HCT116 (cell line): ENCODE data around the gene APOBEC3C. TPM values are rescaled to one million over a fixed set of nuclear protein-coding genes. Genes with fewer than 3 reads are reported as not detected.
"Not testable (repeated sequence)": the region's sequence is repeated elsewhere in the genome, so short reads cannot be mapped to it uniquely, and the experiment has no call there.

Experiments
- ATAC-seq: fragments of 200-7000 bp; cut with Tn5 transposase; 2 replicates; pipeline ENCODE4 v1.9.1; 2020; ENCODE audit warnings: mild to moderate bottlenecking, moderate library complexity
- BruUV-seq: library from RNA; stranded (reverse); fragments of 400-500 nt; replicated peaks from 2 replicates; lab custom pipeline; 2021; lab: Mats Ljungman, UMichigan
- CTCF ChIA-PET: fragments of 300-600 bp; sonication (Branson Sonifier 250); formaldehyde crosslinking; loops from one replicate; lab custom pipeline; 2021; ENCODE audit warnings: antibody characterized with exemption; lab: Charles Lee
- POLR2A ChIA-PET: fragments of 300-600, 350-600 bp; sonication (Branson Sonifier 250); formaldehyde crosslinking; loops from one replicate; lab custom pipeline; 2021; ENCODE audit warnings: antibody characterized with exemption; lab: Charles Lee
- RAD21 ChIA-PET, 2 experiments: fragments of 300-600 bp; sonication (Branson Sonifier 250); formaldehyde crosslinking; loops; one replicate each; lab custom pipeline; 2023; ENCODE audit warnings: low total read pairs in 2 of 2; ENCODE audit not compliant: uncharacterized antibody in 2 of 2, unreplicated experiment in 2 of 2, low non-redundant PET in 1 of 2; lab: Charles Lee
- DNase-seq: peaks from one replicate; pipeline ENCODE4 v3.0.0-alpha.2; 2010; ENCODE audit warnings: low read depth, low spot score
- H2AFZ ChIP-seq: fragments of 200-600 bp; shearing (Covaris generic), sonication (generic); 2 replicates; pipeline ENCODE4 v1.6.1; 2017; ENCODE audit warnings: low read depth, mixed run types, mixed read lengths, antibody characterized with exemption, low read length; ENCODE audit not compliant: poor library complexity, severe bottlenecking
- H3K27ac ChIP-seq: 2 replicates; pipeline ENCODE4 v1.5.1; 2012; ENCODE audit warnings: low read depth, low read length
- H3K27me3 ChIP-seq: fragments of 200-600 bp; sonication (generic); 2 replicates; pipeline ENCODE4 v1.6.1; 2016; ENCODE audit warnings: mixed run types, low read length, mixed read lengths; ENCODE audit not compliant: insufficient read depth
- H3K36me3 ChIP-seq, 2 experiments: fragments of 200-500 bp in 1 of 2; fragments of 200-600 bp in 1 of 2; sonication (Bioruptor generic) in 1 of 2; sonication (generic) in 1 of 2; 2 replicates each; pipeline versions ENCODE4 v1.5.1 to v1.6.1; 2014 to 2016; ENCODE audit warnings: low read length in 2 of 2, inconsistent platforms in 1 of 2, mixed read lengths in 1 of 2, mixed run types in 1 of 2; ENCODE audit not compliant: insufficient read depth in 2 of 2, control insufficient read depth in 1 of 2
- H3K4me1 ChIP-seq, 2 experiments: fragments of 200-600 bp in 1 of 2; sonication (generic) in 1 of 2; 2 replicates each; pipeline versions ENCODE4 v1.5.1 to v1.6.1; 2012 to 2017; ENCODE audit warnings: low read length in 2 of 2, inconsistent platforms in 1 of 2, mild to moderate bottlenecking in 1 of 2, mixed read lengths in 1 of 2, mixed run types in 1 of 2, moderate library complexity in 1 of 2; ENCODE audit not compliant: insufficient read depth in 2 of 2, control insufficient read depth in 1 of 2
- H3K4me2 ChIP-seq: fragments of 200-600 bp; sonication (generic); 2 replicates; pipeline ENCODE4 v1.6.1; 2017; ENCODE audit warnings: mixed run types, low read length, mixed read lengths
- H3K4me3 ChIP-seq, 2 experiments: fragments of 200-600 bp in 1 of 2; sonication (generic) in 1 of 2; replicated peaks in 1 of 2; 2 replicates each; pipeline ENCODE4 v1.5.1; 2011 to 2016; ENCODE audit warnings: low read length in 2 of 2, control low read depth in 1 of 2, low read depth in 1 of 2, mild to moderate bottlenecking in 1 of 2, mixed read lengths in 1 of 2, mixed run types in 1 of 2
- H3K79me2 ChIP-seq: fragments of 200-600 bp; sonication (generic); 2 replicates; pipeline ENCODE4 v1.6.1; 2017; ENCODE audit warnings: mild to moderate bottlenecking, mixed run types, low read length, moderate library complexity, mixed read lengths; ENCODE audit not compliant: insufficient read depth
- H3K9ac ChIP-seq: fragments of 200-600 bp; sonication (generic); 2 replicates; pipeline ENCODE4 v1.6.1; 2016; ENCODE audit warnings: low read length, mixed read lengths
- H3K9me2 ChIP-seq: fragments of 200-600 bp; sonication (generic), shearing (Covaris generic); 2 replicates; pipeline ENCODE4 v1.6.1; 2017; ENCODE audit warnings: mixed run types, mild to moderate bottlenecking, moderate library complexity; ENCODE audit not compliant: insufficient read depth
- H3K9me3 ChIP-seq, 2 experiments: fragments of 200-500 bp in 1 of 2; fragments of 200-600 bp in 1 of 2; sonication (Bioruptor generic) in 1 of 2; sonication (generic) in 1 of 2; 2 replicates each; pipeline ENCODE4 v1.6.1; 2014 to 2017; ENCODE audit warnings: low read length in 2 of 2, mixed read lengths in 2 of 2, inconsistent platforms in 1 of 2, low read depth in 1 of 2, mild to moderate bottlenecking in 1 of 2, mixed run types in 1 of 2, moderate library complexity in 1 of 2; ENCODE audit not compliant: control insufficient read depth in 1 of 2, insufficient read depth in 1 of 2
- H4K20me1 ChIP-seq: fragments of 200-600 bp; sonication (generic), shearing (Covaris generic); 2 replicates; pipeline ENCODE4 v1.6.1; 2017; ENCODE audit warnings: mixed run types, mild to moderate bottlenecking, moderate library complexity; ENCODE audit not compliant: insufficient read depth
- EZH2phosphoT487 ChIP-seq: fragments of 200-600 bp; IDR thresholded peaks from 2 replicates; pipeline ENCODE4 v1.6.1; 2018; ENCODE audit warnings: antibody characterized with exemption, borderline replicate concordance
- POLR2AphosphoS5 ChIP-seq: IDR thresholded peaks from 2 replicates; pipeline ENCODE4 v1.6.1; 2011; ENCODE audit warnings: mild to moderate bottlenecking, low read depth, low read length, moderate library complexity
- TCF7L2 ChIP-seq: IDR thresholded peaks from 2 replicates; pipeline ENCODE4 v1.7.0; 2011; ENCODE audit warnings: borderline replicate concordance, inconsistent platforms; ENCODE audit not compliant: insufficient read depth, insufficient read length; ENCODE audit errors: extremely low read depth
- YY1 ChIP-seq: IDR thresholded peaks from 2 replicates; pipeline ENCODE4 v1.6.1; 2011; ENCODE audit warnings: low read length, low read depth, moderate library complexity, mild to moderate bottlenecking; ENCODE audit not compliant: insufficient replicate concordance; ENCODE audit errors: extremely low read depth
- ZFX ChIP-seq: fragments of 450-650 bp; IDR thresholded peaks from 2 replicates; pipeline ENCODE4 v1.6.1; 2017
- intact Hi-C: fragments of 100-400 bp; cut with micrococcal nuclease; formaldehyde crosslinking; loops from 2 replicates; pipeline ENCODE4 v1.10.0; 2022
- total RNA-seq: library from RNA; stranded (reverse); gene quantifications from one replicate; pipeline ENCODE4 v1.2.1, GENCODE V29; 2021; ENCODE audit not compliant: unreplicated experiment

The APOBEC3C gene
- total RNA-seq, 1 experiment from 2014 or later: 40.2 TPM

DNA sequence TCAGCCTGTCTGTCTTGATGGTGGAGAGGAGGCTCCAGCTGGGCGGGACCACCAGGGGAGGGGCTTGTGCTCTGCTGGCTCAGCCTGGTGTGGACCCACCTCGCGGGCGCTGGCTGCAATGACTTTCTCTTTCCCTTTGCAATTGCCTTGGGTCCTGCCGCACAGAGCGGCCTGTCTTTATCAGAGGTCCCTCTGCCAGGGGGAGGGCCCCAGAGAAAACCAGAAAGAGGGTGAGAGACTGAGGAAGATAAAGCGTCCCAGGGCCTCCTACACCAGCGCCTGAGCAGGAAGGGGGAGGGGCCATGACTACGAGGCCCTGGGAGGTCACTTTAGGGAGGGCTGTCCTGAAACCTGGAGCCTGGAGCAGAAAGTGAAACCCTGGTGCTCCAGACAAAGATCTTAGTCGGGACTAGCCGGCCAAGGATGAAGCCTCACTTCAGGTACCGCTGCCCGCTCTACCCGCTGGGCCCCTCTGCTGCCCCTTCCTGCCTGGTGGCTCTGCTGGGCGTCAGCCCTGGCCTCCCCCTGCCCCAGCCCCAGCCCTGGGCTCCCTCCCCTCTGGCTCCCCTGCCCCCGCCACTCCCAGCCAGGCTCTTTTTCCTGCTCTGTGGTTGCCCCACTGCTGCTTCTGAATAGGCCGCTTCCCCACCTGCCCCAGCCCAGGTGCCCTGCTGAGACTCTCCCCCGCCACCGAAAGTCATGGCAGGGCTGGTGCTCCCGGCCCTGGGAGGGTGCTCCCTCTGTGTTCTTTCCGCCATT, 26.7 kb downstream of the APOBEC3C start, which contains the start of gene APOBEC3F:
Gene APOBEC3F, plus strand, starts transcription at position 327 of the 759 bp plus-strand sequence. Its CDS starts 97 bp downstream, at position 424.
- intact Hi-C loops: not testable (repeated sequence)

DNA sequence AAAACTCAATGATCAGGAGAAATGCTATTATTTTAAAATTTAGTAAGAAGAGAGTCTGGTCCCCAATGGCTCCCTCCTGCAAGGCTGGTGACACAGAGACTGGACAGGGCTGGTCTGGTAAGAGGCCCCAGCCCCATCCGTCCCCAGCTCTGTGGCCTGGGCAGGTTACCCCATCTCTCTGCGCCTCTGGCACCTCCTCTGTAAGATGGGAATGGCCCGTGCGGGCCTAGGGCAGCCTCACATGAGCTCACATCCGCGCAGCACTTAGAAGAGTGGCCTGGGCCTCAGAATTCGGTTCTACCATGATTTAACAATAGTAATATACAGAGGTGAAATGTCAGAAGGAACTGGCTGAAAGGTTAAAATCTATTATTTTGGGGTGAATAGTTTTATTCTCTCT, 27.9 kb downstream of the APOBEC3C start:
- Histone ChIP-seq H3K27me3 (no peaks in the 10 kb centered on the region), H3K4me1 (peaks cover 16 to 19% of the 10 kb centered on the region in 2 experiments; a peak in 3 of 4 replicates), H3K79me2 (0 out of 2 replicates have a peak, but pooled peaks cover 4% of the 10 kb centered on the region), H3K27ac (peak overlapping the region; percentile 87), H3K9ac (0 out of 2 replicates have a peak overlapping the region, but pooled peaks have one; percentile 65), H3K9me3 (no peaks in the 10 kb centered on the region), H3K4me3 (peak overlapping the region in 1 of 2 experiments; percentile 75; a peak in 2 of 4 replicates), H3K36me3 (no peaks in the 10 kb centered on the region), H4K20me1 (no peaks in the 10 kb centered on the region), H2AFZ (no peak overlapping the region), H3K4me2 (peak overlapping the region; percentile 94), H3K9me2 (no peaks in the 10 kb centered on the region)
- TF ChIP-seq EZH2phosphoT487: no peak
- no peak for ATAC-seq
- DNase-seq: no peak
- POLR2A ChIA-PET: no interaction called here
- CTCF ChIA-PET: no interaction called here
- RAD21 ChIA-PET: no interaction called here
- intact Hi-C loops: no loop called here
- TSS peak; percentile 68 for BruUV-seq

More for the DNA sequence above, 26.7 kb downstream of the APOBEC3C start, which contains the start of gene APOBEC3F:
- Histone ChIP-seq H3K4me2 (peak within 1 kb of the TSS; percentile 94), H3K9ac (peak within 1 kb of the TSS; percentile 65), H3K4me1 (peaks cover 16 to 19% of the 10 kb centered on the region in 2 experiments; a peak in 3 of 4 replicates), H3K27ac (peak within 1 kb of the TSS; percentile 87), H3K4me3 (peak within 1 kb of the TSS; percentile 75 to 77)
- H3K79me2 ChIP-seq, POLR2A ChIA-PET, CTCF ChIA-PET, H3K36me3 ChIP-seq, RAD21 ChIA-PET, H3K27me3 ChIP-seq, H4K20me1 ChIP-seq, H3K9me2 ChIP-seq, H2AFZ ChIP-seq, H3K9me3 ChIP-seq, BruUV-seq: not testable (repeated sequence)
- DNase-seq (peak; percentile 16), ATAC-seq (peak; percentile 92)
- TF ChIP-seq TCF7L2: peak; percentile 26
- TF ChIP-seq ZFX: peak; percentile 19; the same call in 1 of the 2 replicates
- TF ChIP-seq YY1: peak; percentile 10
- peak; percentile 53 for TF ChIP-seq POLR2AphosphoS5

DNA sequence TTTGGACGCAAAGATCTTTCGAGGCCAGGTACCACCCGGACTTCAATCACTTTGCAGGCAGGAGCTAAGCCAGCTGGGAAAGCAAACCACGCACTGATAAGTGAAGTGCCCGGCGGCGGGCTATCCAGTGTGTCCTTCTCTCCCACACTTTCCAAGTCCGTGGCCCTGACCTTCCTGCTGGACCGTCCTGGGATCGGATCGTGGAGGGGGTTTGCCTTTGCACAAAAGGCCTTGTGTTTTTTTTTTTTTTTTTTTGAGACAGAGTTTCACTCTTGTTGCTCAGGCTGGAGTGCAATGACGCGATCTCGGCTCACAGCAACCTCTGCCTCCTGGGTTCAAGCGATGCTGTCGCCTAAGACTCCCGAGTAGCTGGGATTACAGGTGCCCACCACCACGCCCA, 29.0 kb downstream of the APOBEC3C start:
- H3K36me3 ChIP-seq, POLR2A ChIA-PET, ATAC-seq, H3K9ac ChIP-seq, intact Hi-C loops, H4K20me1 ChIP-seq, BruUV-seq, DNase-seq, H2AFZ ChIP-seq, H3K9me2 ChIP-seq, H3K79me2 ChIP-seq, H3K4me2 ChIP-seq, RAD21 ChIA-PET, CTCF ChIA-PET, H3K9me3 ChIP-seq, H3K4me3 ChIP-seq, H3K27me3 ChIP-seq, H3K27ac ChIP-seq: not testable (repeated sequence)
- peaks cover 16 to 21% of the 10 kb centered on the region in 2 experiments for H3K4me1 ChIP-seq
